Mesenchymal stem cell (in vitro differentiated cells and primary cell): ENCODE measurements around the gene CPNE5.

Experiments
- DNase-seq: peaks from one replicate; pipeline ENCODE4 v3.0.0-alpha.2; 2013
- H2AFZ ChIP-seq: one replicate; pipeline ENCODE4 v1.6.1; 2013; ENCODE audit warnings: low read depth, mild to moderate bottlenecking, control low read depth, inconsistent platforms, low read length, moderate library complexity
- H2AK5ac ChIP-seq: 2 replicates; pipeline ENCODE4 v1.6.1; 2013; ENCODE audit warnings: low read length, moderate library complexity, mild to moderate bottlenecking, inconsistent platforms; ENCODE audit not compliant: severe bottlenecking
- H2BK120ac ChIP-seq: one replicate; pipeline ENCODE4 v1.6.1; 2013; ENCODE audit warnings: low read depth, mild to moderate bottlenecking, inconsistent platforms, low read length, moderate library complexity
- H2BK12ac ChIP-seq, 2 experiments: one replicate each; pipeline ENCODE4 v1.6.1; 2013; ENCODE audit warnings: inconsistent platforms in 2 of 2, low read length in 2 of 2, mild to moderate bottlenecking in 2 of 2, moderate library complexity in 2 of 2, control low read depth in 1 of 2
- H2BK15ac ChIP-seq: one replicate; pipeline ENCODE4 v1.6.1; 2013; ENCODE audit warnings: mild to moderate bottlenecking, low read depth, inconsistent platforms; ENCODE audit not compliant: poor library complexity, severe bottlenecking
- H2BK5ac ChIP-seq: 2 replicates; pipeline ENCODE4 v1.6.1; 2013; ENCODE audit warnings: low read depth, mild to moderate bottlenecking, low read length, control low read depth, inconsistent platforms; ENCODE audit not compliant: poor library complexity, severe bottlenecking
- H3K14ac ChIP-seq, 2 experiments: one replicate each; pipeline ENCODE4 v1.6.1; 2013; ENCODE audit warnings: inconsistent platforms in 2 of 2, low read length in 2 of 2, control low read depth in 1 of 2, mild to moderate bottlenecking in 1 of 2, moderate library complexity in 1 of 2
- H3K18ac ChIP-seq, 2 experiments: one replicate each; pipeline ENCODE4 v1.6.1; 2013; ENCODE audit warnings: inconsistent platforms in 2 of 2, low read length in 2 of 2, control low read depth in 1 of 2, low read depth in 1 of 2, mild to moderate bottlenecking in 1 of 2
- H3K23ac ChIP-seq, 2 experiments: one replicate each; pipeline ENCODE4 v1.6.1; 2013; ENCODE audit warnings: inconsistent platforms in 2 of 2, low read length in 2 of 2, mild to moderate bottlenecking in 2 of 2, moderate library complexity in 2 of 2, control low read depth in 1 of 2
- H3K27ac ChIP-seq: 2 replicates; pipeline ENCODE4 v1.5.1; 2013; ENCODE audit warnings: mild to moderate bottlenecking, moderate library complexity, low read length, control low read depth, inconsistent platforms; ENCODE audit not compliant: poor library complexity, severe bottlenecking
- H3K27me3 ChIP-seq, 2 experiments: 2 replicates each; pipeline versions ENCODE4 v1.6.1 to v1.7.0; 2013; ENCODE audit warnings: low read length in 2 of 2, mild to moderate bottlenecking in 2 of 2, moderate library complexity in 2 of 2, control low read depth in 1 of 2, inconsistent platforms in 1 of 2; ENCODE audit not compliant: control insufficient read depth in 1 of 2, insufficient read depth in 1 of 2
- H3K36me3 ChIP-seq, 2 experiments: 2 replicates each; pipeline versions ENCODE4 v1.6.1 to v1.7.0; 2013; ENCODE audit warnings: low read length in 2 of 2, control low read depth in 1 of 2, inconsistent platforms in 1 of 2, low read depth in 1 of 2, mild to moderate bottlenecking in 1 of 2; ENCODE audit not compliant: insufficient read depth in 2 of 2, control insufficient read depth in 1 of 2
- H3K4ac ChIP-seq, 2 experiments: one replicate each; pipeline ENCODE4 v1.6.1; 2013; ENCODE audit warnings: inconsistent platforms in 2 of 2, low read length in 2 of 2, mild to moderate bottlenecking in 2 of 2, moderate library complexity in 2 of 2, control low read depth in 1 of 2, low read depth in 1 of 2
- H3K4me1 ChIP-seq: 2 replicates; pipeline ENCODE4 v1.6.1; 2013; ENCODE audit warnings: low read depth, low read length, control low read depth; ENCODE audit not compliant: control insufficient read depth, insufficient read depth
- H3K4me2 ChIP-seq: 2 replicates; pipeline ENCODE4 v1.6.1; 2013; ENCODE audit warnings: low read length, mild to moderate bottlenecking, inconsistent platforms; ENCODE audit not compliant: poor library complexity, severe bottlenecking
- H3K4me3 ChIP-seq, 2 experiments: 2 replicates each; pipeline versions ENCODE4 v1.5.1 to v1.7.0; 2013; ENCODE audit warnings: low read length in 2 of 2, mild to moderate bottlenecking in 2 of 2, control low read depth in 1 of 2, low read depth in 1 of 2; ENCODE audit not compliant: insufficient read depth in 1 of 2
- H3K79me1 ChIP-seq: replicated peaks from 2 replicates; pipeline ENCODE4 v1.6.1; 2013; ENCODE audit warnings: mild to moderate bottlenecking, control low read depth, low read length, inconsistent platforms; ENCODE audit not compliant: poor library complexity, severe bottlenecking
- H3K9ac ChIP-seq: 2 replicates; pipeline ENCODE4 v1.7.0; 2013; ENCODE audit warnings: mild to moderate bottlenecking, low read length, moderate library complexity
- H3K9me3 ChIP-seq: 2 replicates; pipeline ENCODE4 v1.7.0; 2013; ENCODE audit warnings: mild to moderate bottlenecking, low read length; ENCODE audit not compliant: control insufficient read depth
- H4K8ac ChIP-seq: one replicate; pipeline ENCODE4 v1.6.1; 2013; ENCODE audit warnings: inconsistent platforms, mild to moderate bottlenecking, low read length, moderate library complexity
- H4K91ac ChIP-seq: one replicate; pipeline ENCODE4 v1.6.1; 2013; ENCODE audit warnings: mild to moderate bottlenecking, low read length, inconsistent platforms
- WGBS: methylation state at CpG from one replicate; pipeline ENCODE4 v1.1.7; 2013; ENCODE audit warnings: mixed read lengths; 5-methylcytosine and 5-hydroxymethylcytosine counted together

Gene CPNE5

GRCh38 chr6:36751091-36751490, 88.2 kb downstream of the CPNE5 start:
- WGBS, result 90% methylated on average over 2 of the region's 3 CpGs
- Histone ChIP-seq H2BK12ac (no peak overlapping the region), H3K27me3 (peaks cover 8 to 16% of the 10 kb centered on the region in 2 experiments)

GRCh38 chr6:36749829-36750489, 89.3 kb downstream of the CPNE5 start:
- Histone ChIP-seq H3K4ac (no peak overlapping the region), H4K91ac (no peak overlapping the region)

More at GRCh38 chr6:36751091-36751490, 88.2 kb downstream of the CPNE5 start:
- Histone ChIP-seq H3K14ac (no peak overlapping the region), H3K4me1 (peaks cover 8% of the 10 kb centered on the region), H3K36me3 (no peaks in the 10 kb centered on the region), H2AFZ (no peak overlapping the region), H4K8ac (no peak overlapping the region), H3K27ac (no peak overlapping the region), H4K91ac (no peak overlapping the region), H2BK15ac (no peak overlapping the region), H3K9ac (no peak overlapping the region), H2AK5ac (no peak overlapping the region), H3K79me1 (no peaks in the 10 kb centered on the region), H3K9me3 (peaks cover 6% of the 10 kb centered on the region), H3K18ac (no peak overlapping the region), H3K4me3 (no peak overlapping the region), H3K4me2 (no peak overlapping the region), H3K4ac (no peak overlapping the region), H3K23ac (no peak overlapping the region), H2BK5ac (no peak overlapping the region), H2BK120ac (no peak overlapping the region)
- DNase-seq, result no peak

GRCh38 chr6:36746251-36746650, 93.0 kb downstream of the CPNE5 start:
- no peak overlapping the region for H2BK12ac ChIP-seq
- no peaks in the 10 kb centered on the region for H3K36me3 ChIP-seq
- 91% methylated on average over 14 of the region's 14 CpGs for WGBS
- H4K8ac ChIP-seq, result no peak overlapping the region
- DNase-seq, result no peak
- H2BK15ac ChIP-seq, result no peak overlapping the region
- no peak overlapping the region for H2AFZ ChIP-seq
- H3K9me3 ChIP-seq, result peaks cover 6% of the 10 kb centered on the region
- H3K4me2 ChIP-seq, result no peak overlapping the region
- no peak overlapping the region for H3K23ac ChIP-seq
- no peak overlapping the region for H2BK120ac ChIP-seq
- H2BK5ac ChIP-seq, result no peak overlapping the region
- H3K18ac ChIP-seq, result no peak overlapping the region
- no peak overlapping the region for H3K27ac ChIP-seq
- no peak overlapping the region for H3K14ac ChIP-seq
- H3K79me1 ChIP-seq, result no peaks in the 10 kb centered on the region
- no peak overlapping the region for H3K9ac ChIP-seq
- H3K27me3 ChIP-seq, result peaks cover 14 to 29% of the 10 kb centered on the region in 2 experiments
- H3K4me3 ChIP-seq, result no peak overlapping the region
- H3K4ac ChIP-seq, result no peak overlapping the region
- no peak overlapping the region for H2AK5ac ChIP-seq
- no peak overlapping the region for H4K91ac ChIP-seq
- H3K4me1 ChIP-seq, result no peaks in the 10 kb centered on the region

More at GRCh38 chr6:36749829-36750489, 89.3 kb downstream of the CPNE5 start:
- no peak overlapping the region for H2AK5ac ChIP-seq
- no peak overlapping the region for H2BK120ac ChIP-seq
- no peaks in the 10 kb centered on the region for H3K36me3 ChIP-seq
- 95% methylated on average over 3 of the region's 5 CpGs for WGBS
- no peak overlapping the region for H2AFZ ChIP-seq
- H3K18ac ChIP-seq, result no peak overlapping the region
- H2BK12ac ChIP-seq, result no peak overlapping the region
- no peak overlapping the region for H3K4me2 ChIP-seq
- peaks cover 6% of the 10 kb centered on the region for H3K9me3 ChIP-seq
- no peak overlapping the region for H3K27ac ChIP-seq
- H3K4me3 ChIP-seq, result no peak overlapping the region
- H4K8ac ChIP-seq, result no peak overlapping the region
- H3K9ac ChIP-seq, result no peak overlapping the region
- no peak overlapping the region for H3K14ac ChIP-seq
- no peak for DNase-seq
- H2BK5ac ChIP-seq, result no peak overlapping the region
- no peak overlapping the region for H3K23ac ChIP-seq
- H3K4me1 ChIP-seq, result peaks cover 8% of the 10 kb centered on the region
- H3K27me3 ChIP-seq, result peaks cover 14 to 25% of the 10 kb centered on the region in 2 experiments
- no peaks in the 10 kb centered on the region for H3K79me1 ChIP-seq
- H2BK15ac ChIP-seq, result no peak overlapping the region

- Histone ChIP-seq H3K9me3 (peaks cover 6% of the 10 kb centered on the region), H2BK12ac (no peak overlapping the region), H3K4me3 (no peak overlapping the region), H3K9ac (no peak overlapping the region), H3K4ac (no peak overlapping the region), H3K27me3 (peaks cover 14 to 29% of the 10 kb centered on the region in 2 experiments), H2AK5ac (no peak overlapping the region), H3K18ac (no peak overlapping the region), H2BK120ac (no peak overlapping the region), H3K4me2 (no peak overlapping the region), H2BK15ac (no peak overlapping the region), H3K79me1 (no peaks in the 10 kb centered on the region), H4K91ac (no peak overlapping the region), H3K23ac (no peak overlapping the region), H3K14ac (peak overlapping the region in 1 of 2 experiments; percentile 18), H3K4me1 (no peaks in the 10 kb centered on the region), H2BK5ac (no peak overlapping the region), H3K27ac (no peak overlapping the region), H2AFZ (no peak overlapping the region), H3K36me3 (no peaks in the 10 kb centered on the region), H4K8ac (no peak overlapping the region)
- 79% methylated on average over 6 of the region's 8 CpGs for WGBS
- DNase-seq, result no peak
Measured at GRCh38 chr6:36745836-36746235, 93.4 kb downstream of the CPNE5 start.
